GM12878 (cell line): ENCODE results near the gene DNMT3B. TPM values are rescaled to one million over a fixed set of nuclear protein-coding genes. Genes with fewer than 3 reads are reported as not detected.

Source experiments
- ATAC-seq: fragments of 200-7000 bp; cut with Tn5 transposase; 3 replicates; pipeline ENCODE4 v1.9.1; 2020; ENCODE audit warnings: mild to moderate bottlenecking, moderate library complexity
- BruUV-seq: library from RNA; stranded (reverse); fragments of 400-500 nt; replicated peaks from 2 replicates; lab custom pipeline; 2021; lab: Mats Ljungman, UMichigan
- CTCF ChIA-PET: fragments of 300-600 bp; sonication (Branson Sonifier 250); formaldehyde crosslinking; extraction: SDS; loops from one replicate; lab custom pipeline; 2021; ENCODE audit warnings: inconsistent platforms; lab: Yijun Ruan, JAX
- POLR2A ChIA-PET: fragments of 350-600 bp; formaldehyde crosslinking; extraction: SDS; loops from one replicate; lab custom pipeline; 2021; ENCODE audit warnings: inconsistent platforms; lab: Charles Lee
- RAD21 ChIA-PET: fragments of 300-600 bp; sonication (Branson Sonifier 250); formaldehyde crosslinking; loops from one replicate; lab custom pipeline; 2023; ENCODE audit warnings: antibody characterized with exemption; ENCODE audit not compliant: unreplicated experiment; lab: Charles Lee
- SMC1A ChIA-PET: fragments of 300-600 bp; sonication (Branson Sonifier 250); formaldehyde crosslinking; loops from one replicate; lab custom pipeline; 2023; ENCODE audit not compliant: unreplicated experiment, uncharacterized antibody; lab: Charles Lee
- DNase-seq: peaks from one replicate; pipeline ENCODE4 v3.0.0-alpha.2; 2011; ENCODE audit warnings: low read depth, low spot score
- FAIRE-seq: peaks from 3 replicates; lab custom pipeline; 2011; peaks lifted over from hg19 to GRCh38; lab: Jason Lieb, UNC
- H2AFZ ChIP-seq: 2 replicates; pipeline ENCODE4 v1.6.0; 2011; ENCODE audit warnings: low read depth, low read length, control low read depth; ENCODE audit not compliant: control insufficient read depth
- H3K27ac ChIP-seq: 2 replicates; pipeline ENCODE4 v1.5.1; 2011; ENCODE audit warnings: control low read depth; ENCODE audit not compliant: control insufficient read depth, insufficient read depth
- H3K27me3 ChIP-seq, 2 experiments: replicated peaks in 1 of 2; 2 replicates each; pipeline versions ENCODE4 v1.6.0 to v1.6.1; 2011; ENCODE audit warnings: low read length in 1 of 2; ENCODE audit not compliant: control insufficient read depth in 2 of 2, insufficient read depth in 2 of 2
- H3K36me3 ChIP-seq, 2 experiments: 2 replicates each; pipeline ENCODE4 v1.5.1; 2011; ENCODE audit warnings: low read length in 1 of 2; ENCODE audit not compliant: control insufficient read depth in 2 of 2, insufficient read depth in 2 of 2
- H3K4me1 ChIP-seq: 2 replicates; pipeline ENCODE4 v1.6.1; 2011; ENCODE audit warnings: mild to moderate bottlenecking, low read length, moderate library complexity, mixed read lengths; ENCODE audit not compliant: control insufficient read depth, insufficient read depth
- H3K4me2 ChIP-seq: 2 replicates; pipeline ENCODE4 v1.6.0; 2011; ENCODE audit warnings: control low read depth; ENCODE audit not compliant: control insufficient read depth, insufficient read depth
- H3K4me3 ChIP-seq: fragments of 200-600 bp; sonication (generic); 2 replicates; pipeline ENCODE4 v1.5.1; 2016
- H3K79me2 ChIP-seq: 2 replicates; pipeline ENCODE4 v1.6.0; 2011; ENCODE audit warnings: low read length; ENCODE audit not compliant: control insufficient read depth, insufficient read depth
- H3K9ac ChIP-seq: 2 replicates; pipeline ENCODE4 v1.8.0; 2011; ENCODE audit warnings: low read length, control low read depth, mixed read lengths; ENCODE audit not compliant: control insufficient read depth, insufficient read depth
- H3K9me3 ChIP-seq: replicated peaks from 3 replicates; pipeline ENCODE4 v1.5.1; 2011; ENCODE audit warnings: mild to moderate bottlenecking, low read length; ENCODE audit not compliant: control insufficient read depth, insufficient read depth
- H4K20me1 ChIP-seq: 2 replicates; pipeline ENCODE4 v1.6.0; 2011; ENCODE audit not compliant: control insufficient read depth, insufficient read depth
- CBX5 ChIP-seq: sonication (generic); IDR thresholded peaks from 2 replicates; pipeline ENCODE4 v1.6.1; 2016; ENCODE audit warnings: low read depth, moderate library complexity, mild to moderate bottlenecking, inconsistent platforms
- EGR1 ChIP-seq, 2 experiments: IDR thresholded peaks; 1 replicate in 1 of 2; 2 replicates in 1 of 2; pipeline ENCODE4 v1.6.1; 2011 to 2012; ENCODE audit warnings: low read depth in 2 of 2, low read length in 2 of 2, borderline replicate concordance in 1 of 2, mild to moderate bottlenecking in 1 of 2, moderate library complexity in 1 of 2
- ETV6 ChIP-seq, 2 experiments: fragments of 450-650 bp in 1 of 2; IDR thresholded peaks in 1 of 2; conservative IDR thresholded peaks in 1 of 2; 2 replicates each; pipeline ENCODE4 v1.6.1; 2014; ENCODE audit warnings: antibody characterized with exemption in 1 of 2, borderline replicate concordance in 1 of 2, low read depth in 1 of 2, mild to moderate bottlenecking in 1 of 2, moderate library complexity in 1 of 2
- FOS ChIP-seq: IDR thresholded peaks from 3 replicates; pipeline ENCODE4 v1.6.1; 2011; ENCODE audit warnings: borderline replicate concordance; ENCODE audit not compliant: insufficient read length; ENCODE audit errors: extremely low read depth
- JUNB ChIP-seq: IDR thresholded peaks from 2 replicates; pipeline ENCODE4 v1.6.1; 2016; ENCODE audit warnings: antibody characterized with exemption, mild to moderate bottlenecking
- KDM1A ChIP-seq: fragments of 200-600 bp; sonication (generic); IDR thresholded peaks from 2 replicates; pipeline ENCODE4 v1.6.1; 2016; ENCODE audit warnings: borderline replicate concordance
- MTA2 ChIP-seq: fragments of 450-650 bp; IDR thresholded peaks from 2 replicates; pipeline ENCODE4 v1.6.1; 2016; ENCODE audit warnings: low read depth, mild to moderate bottlenecking, moderate library complexity
- NBN ChIP-seq: fragments of 450-650 bp; IDR thresholded peaks from 2 replicates; pipeline ENCODE4 v1.6.1; 2016
- RAD51 ChIP-seq: fragments of 450-650 bp; IDR thresholded peaks from 2 replicates; pipeline ENCODE4 v1.6.1; 2016; ENCODE audit warnings: moderate library complexity, mild to moderate bottlenecking, inconsistent platforms
- SREBF1 ChIP-seq: IDR thresholded peaks from 2 replicates; pipeline ENCODE4 v1.6.1; 2012; ENCODE audit warnings: mild to moderate bottlenecking, low read length
- SREBF2 ChIP-seq: IDR thresholded peaks from 2 replicates; pipeline ENCODE4 v1.6.1; 2012; ENCODE audit warnings: mild to moderate bottlenecking, low read length
- SRF ChIP-seq, 2 experiments: IDR thresholded peaks; 2 replicates each; pipeline ENCODE4 v1.6.1; 2011; ENCODE audit warnings: low read depth in 2 of 2, low read length in 2 of 2, mild to moderate bottlenecking in 1 of 2, moderate library complexity in 1 of 2
- WRNIP1 ChIP-seq: IDR thresholded peaks from 2 replicates; pipeline ENCODE4 v1.6.1; 2011; ENCODE audit warnings: low read depth, low read length, improper control_type of control experiment, borderline replicate concordance
- YY1 ChIP-seq: IDR thresholded peaks from 2 replicates; pipeline ENCODE4 v1.6.1; 2011; ENCODE audit warnings: low read depth, mild to moderate bottlenecking, low read length
- WGBS: methylation state at CpG from one replicate; pipeline ENCODE4 v1.1.6; 2016; ENCODE audit warnings: low lambda C conversion rate; ENCODE audit not compliant: insufficient replicate concordance, insufficient coverage; ENCODE audit errors: missing lambda C conversion rate; 5-methylcytosine and 5-hydroxymethylcytosine counted together
- in situ Hi-C: fragments of 300-500 bp; cut with MboI; formaldehyde crosslinking; loops from 9 replicates; pipeline ENCODE4 v1.14.3; 2018; ENCODE audit warnings: mixed read lengths
- intact Hi-C: fragments of 100-400 bp; cut with micrococcal nuclease; formaldehyde crosslinking; loops from one replicate; pipeline ENCODE4 v1.14.2; 2022; ENCODE audit not compliant: unreplicated experiment
- polyA plus RNA-seq, 11 experiments: library from polyadenylated mRNA; depleted of rRNA in 4 of 11; unstranded in 6 of 11; stranded (reverse) in 5 of 11; fragments of >200 nt; fragmentation: Nextera tagmentation in 4 of 11; fragmentation: Illumina TruSeq in 1 of 11; extraction: Ambion mirVana in 4 of 11; extraction: Trizol in 1 of 11; gene quantifications; 1 replicate in 1 of 11; 2 replicates in 10 of 11; pipeline versions ENCODE4 v1.2.1 to v1.2.3, GENCODE V29; 2011 to 2016; ENCODE audit warnings: inconsistent platforms in 2 of 11, missing spikeins in 2 of 11, low read depth in 1 of 11
- total RNA-seq, 4 experiments: library from RNA; depleted of rRNA in 3 of 4; stranded (reverse); fragments of >200 nt in 3 of 4; fragmentation: Illumina TruSeq in 1 of 4; extraction: Trizol in 1 of 4; gene quantifications; 2 replicates each; pipeline versions ENCODE4 v1.2.1 to v1.2.3, GENCODE V29; 2013 to 2021
- TF ChIP-seq, protein P1 (sequence below): fragments of 450-650 bp; IDR thresholded peaks from 2 replicates; pipeline ENCODE4 v1.6.1; 2018; ENCODE audit warnings: mild to moderate bottlenecking, low read depth, moderate library complexity; ENCODE audit not compliant: partially characterized antibody
- TF ChIP-seq, protein P2 (sequence below): IDR thresholded peaks from 2 replicates; pipeline ENCODE4 v1.6.1; 2012; ENCODE audit warnings: low read length, inconsistent platforms
- TF ChIP-seq, protein P3 (sequence below), 3 experiments: IDR thresholded peaks in 2 of 3; conservative IDR thresholded peaks in 1 of 3; 2 replicates each; pipeline ENCODE4 v1.5.1; 2011; ENCODE audit warnings: low read depth in 3 of 3, low read length in 3 of 3, mild to moderate bottlenecking in 3 of 3, control low read depth in 2 of 3, moderate library complexity in 2 of 3, inconsistent platforms in 1 of 3, mixed read lengths in 1 of 3; ENCODE audit not compliant: control insufficient read depth in 2 of 3, insufficient read depth in 1 of 3; ENCODE audit errors: extremely low read depth in 1 of 3

The DNMT3B gene
- total and polyA plus RNA-seq, 10 of the 15 experiments (the other 5 are each of a cell fraction or from before 2014, with no cell fraction given), result 0.23 to 1.9 (median 1.1) TPM

DNA sequence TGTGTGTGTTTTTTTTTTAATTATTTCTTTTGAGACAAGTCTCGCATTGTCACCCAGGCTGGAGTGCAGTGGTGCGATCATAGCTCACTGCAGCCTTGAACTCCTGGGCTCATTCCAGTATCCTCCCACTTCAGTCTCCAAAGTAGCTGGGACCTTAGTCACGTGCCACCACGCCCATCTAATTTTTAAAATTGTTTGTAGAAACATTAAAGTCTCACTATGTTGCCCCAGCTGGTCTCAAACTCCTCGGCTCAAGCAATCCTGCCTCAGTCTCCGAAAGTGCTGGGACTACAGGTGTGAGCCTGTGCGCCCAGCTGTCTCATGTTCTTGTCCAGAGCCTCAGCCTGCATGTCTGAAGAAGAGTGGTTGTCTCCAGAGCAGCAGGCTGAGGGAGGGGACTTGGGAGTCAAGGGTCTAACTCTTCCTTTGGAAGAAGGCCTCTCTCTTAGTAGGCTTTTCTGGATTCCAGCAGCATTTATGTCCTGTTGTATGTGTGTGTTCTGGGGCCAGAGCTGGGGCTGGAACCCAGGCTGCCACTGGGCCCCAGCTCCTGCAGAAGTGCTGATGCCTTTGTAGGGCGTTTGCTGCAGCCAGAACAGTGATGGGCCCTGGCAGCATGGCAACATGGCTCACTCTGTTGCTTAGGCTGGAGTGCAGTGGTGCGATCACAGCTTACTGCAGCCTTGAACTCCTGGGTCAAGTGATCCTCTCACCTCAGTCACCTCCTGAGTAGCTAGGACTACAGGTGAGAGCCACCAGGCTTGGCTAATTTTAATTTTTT, 5.4 kb downstream of the DNMT3B start:
- H3K4me1 ChIP-seq, result peaks cover 17% of the 10 kb centered on the region
- WGBS, result 62% methylated on average over 9 of the region's 9 CpGs
- no peak overlapping the region for H3K4me3 ChIP-seq
- H4K20me1 ChIP-seq, result no peaks in the 10 kb centered on the region
- intact Hi-C loops (no loop called here), in situ Hi-C loops (no loop called here)
- H3K27ac ChIP-seq, result no peak overlapping the region
- FAIRE-seq (no peak), ATAC-seq (no peak), DNase-seq (no peak)
- SMC1A ChIA-PET, result no interaction called here
- no peak overlapping the region for H2AFZ ChIP-seq
- POLR2A ChIA-PET, result no interaction called here
- no peak overlapping the region for H3K4me2 ChIP-seq
- H3K9me3 ChIP-seq, result no peaks in the 10 kb centered on the region
- RAD21 ChIA-PET, result interaction anchor here (0.7 to 1.0 kb wide), 2 partner anchors 11 to 245 kb away, joined by 3 to 4 read pairs; no protein-coding TSS in a partner anchor
- CTCF ChIA-PET, result interaction anchor here (1.1 kb wide), 1 partner anchor 95 kb away, joined by 3 read pairs; no protein-coding TSS in a partner anchor
- no peaks in the 10 kb centered on the region for H3K79me2 ChIP-seq
- no peak overlapping the region for H3K9ac ChIP-seq
- H3K36me3 ChIP-seq, result no peaks in the 10 kb centered on the region
- H3K27me3 ChIP-seq, result no peaks in the 10 kb centered on the region; a peak in 2 of 4 replicates
- no TSS peak for BruUV-seq
- TF ChIP-seq SREBF1, result no peak
- no peak for TF ChIP-seq SRF (IDR thresholded peaks at IDR 0.05; ENCODE audit: low read depth in 2 of 2, low read length in 2 of 2)
- TF ChIP-seq SREBF2, result no peak
- TF ChIP-seq NBN, result no peak
- TF ChIP-seq JUNB, result no peak
- TF ChIP-seq ETV6 (conservative IDR thresholded peaks at IDR 0.05 in 1 of 2, IDR thresholded peaks at IDR 0.05 in 1 of 2; ENCODE audit: borderline replicate concordance in 1 of 2, low read depth in 1 of 2), result no peak
- TF ChIP-seq EGR1 (IDR thresholded peaks at IDR 0.05; ENCODE audit: borderline replicate concordance in 1 of 2, low read depth in 2 of 2, low read length in 2 of 2), result no peak
- no peak for TF ChIP-seq WRNIP1
- no peak for TF ChIP-seq YY1
- TF ChIP-seq KDM1A, result no peak
- TF ChIP-seq, protein P1, sequence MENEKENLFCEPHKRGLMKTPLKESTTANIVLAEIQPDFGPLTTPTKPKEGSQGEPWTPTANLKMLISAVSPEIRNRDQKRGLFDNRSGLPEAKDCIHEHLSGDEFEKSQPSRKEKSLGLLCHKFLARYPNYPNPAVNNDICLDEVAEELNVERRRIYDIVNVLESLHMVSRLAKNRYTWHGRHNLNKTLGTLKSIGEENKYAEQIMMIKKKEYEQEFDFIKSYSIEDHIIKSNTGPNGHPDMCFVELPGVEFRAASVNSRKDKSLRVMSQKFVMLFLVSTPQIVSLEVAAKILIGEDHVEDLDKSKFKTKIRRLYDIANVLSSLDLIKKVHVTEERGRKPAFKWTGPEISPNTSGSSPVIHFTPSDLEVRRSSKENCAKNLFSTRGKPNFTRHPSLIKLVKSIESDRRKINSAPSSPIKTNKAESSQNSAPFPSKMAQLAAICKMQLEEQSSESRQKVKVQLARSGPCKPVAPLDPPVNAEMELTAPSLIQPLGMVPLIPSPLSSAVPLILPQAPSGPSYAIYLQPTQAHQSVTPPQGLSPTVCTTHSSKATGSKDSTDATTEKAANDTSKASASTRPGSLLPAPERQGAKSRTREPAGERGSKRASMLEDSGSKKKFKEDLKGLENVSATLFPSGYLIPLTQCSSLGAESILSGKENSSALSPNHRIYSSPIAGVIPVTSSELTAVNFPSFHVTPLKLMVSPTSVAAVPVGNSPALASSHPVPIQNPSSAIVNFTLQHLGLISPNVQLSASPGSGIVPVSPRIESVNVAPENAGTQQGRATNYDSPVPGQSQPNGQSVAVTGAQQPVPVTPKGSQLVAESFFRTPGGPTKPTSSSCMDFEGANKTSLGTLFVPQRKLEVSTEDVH, result no peak
- TF ChIP-seq MTA2, result no peak
- TF ChIP-seq, protein P2, sequence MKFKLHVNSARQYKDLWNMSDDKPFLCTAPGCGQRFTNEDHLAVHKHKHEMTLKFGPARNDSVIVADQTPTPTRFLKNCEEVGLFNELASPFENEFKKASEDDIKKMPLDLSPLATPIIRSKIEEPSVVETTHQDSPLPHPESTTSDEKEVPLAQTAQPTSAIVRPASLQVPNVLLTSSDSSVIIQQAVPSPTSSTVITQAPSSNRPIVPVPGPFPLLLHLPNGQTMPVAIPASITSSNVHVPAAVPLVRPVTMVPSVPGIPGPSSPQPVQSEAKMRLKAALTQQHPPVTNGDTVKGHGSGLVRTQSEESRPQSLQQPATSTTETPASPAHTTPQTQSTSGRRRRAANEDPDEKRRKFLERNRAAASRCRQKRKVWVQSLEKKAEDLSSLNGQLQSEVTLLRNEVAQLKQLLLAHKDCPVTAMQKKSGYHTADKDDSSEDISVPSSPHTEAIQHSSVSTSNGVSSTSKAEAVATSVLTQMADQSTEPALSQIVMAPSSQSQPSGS, result no peak
- TF ChIP-seq CBX5, result no peak
- TF ChIP-seq, protein P3, sequence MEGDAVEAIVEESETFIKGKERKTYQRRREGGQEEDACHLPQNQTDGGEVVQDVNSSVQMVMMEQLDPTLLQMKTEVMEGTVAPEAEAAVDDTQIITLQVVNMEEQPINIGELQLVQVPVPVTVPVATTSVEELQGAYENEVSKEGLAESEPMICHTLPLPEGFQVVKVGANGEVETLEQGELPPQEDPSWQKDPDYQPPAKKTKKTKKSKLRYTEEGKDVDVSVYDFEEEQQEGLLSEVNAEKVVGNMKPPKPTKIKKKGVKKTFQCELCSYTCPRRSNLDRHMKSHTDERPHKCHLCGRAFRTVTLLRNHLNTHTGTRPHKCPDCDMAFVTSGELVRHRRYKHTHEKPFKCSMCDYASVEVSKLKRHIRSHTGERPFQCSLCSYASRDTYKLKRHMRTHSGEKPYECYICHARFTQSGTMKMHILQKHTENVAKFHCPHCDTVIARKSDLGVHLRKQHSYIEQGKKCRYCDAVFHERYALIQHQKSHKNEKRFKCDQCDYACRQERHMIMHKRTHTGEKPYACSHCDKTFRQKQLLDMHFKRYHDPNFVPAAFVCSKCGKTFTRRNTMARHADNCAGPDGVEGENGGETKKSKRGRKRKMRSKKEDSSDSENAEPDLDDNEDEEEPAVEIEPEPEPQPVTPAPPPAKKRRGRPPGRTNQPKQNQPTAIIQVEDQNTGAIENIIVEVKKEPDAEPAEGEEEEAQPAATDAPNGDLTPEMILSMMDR (IDR thresholded peaks at IDR 0.05 in 2 of 3, conservative IDR thresholded peaks at IDR 0.05 in 1 of 3; ENCODE audit: control insufficient read depth in 2 of 3, extremely low read depth in 1 of 3, insufficient read depth in 1 of 3, low read depth in 3 of 3, low read length in 3 of 3), result no peak
- TF ChIP-seq RAD51, result no peak
- TF ChIP-seq FOS, result no peak
